T-helper 22 cell (primary cell): ENCODE results near the gene CAMK1G.

Experiments
- DNase-seq: peaks from one replicate; pipeline ENCODE4 v3.0.0-alpha.2; 2020; ENCODE audit warnings: low read depth

CAMK1G gene

DNA sequence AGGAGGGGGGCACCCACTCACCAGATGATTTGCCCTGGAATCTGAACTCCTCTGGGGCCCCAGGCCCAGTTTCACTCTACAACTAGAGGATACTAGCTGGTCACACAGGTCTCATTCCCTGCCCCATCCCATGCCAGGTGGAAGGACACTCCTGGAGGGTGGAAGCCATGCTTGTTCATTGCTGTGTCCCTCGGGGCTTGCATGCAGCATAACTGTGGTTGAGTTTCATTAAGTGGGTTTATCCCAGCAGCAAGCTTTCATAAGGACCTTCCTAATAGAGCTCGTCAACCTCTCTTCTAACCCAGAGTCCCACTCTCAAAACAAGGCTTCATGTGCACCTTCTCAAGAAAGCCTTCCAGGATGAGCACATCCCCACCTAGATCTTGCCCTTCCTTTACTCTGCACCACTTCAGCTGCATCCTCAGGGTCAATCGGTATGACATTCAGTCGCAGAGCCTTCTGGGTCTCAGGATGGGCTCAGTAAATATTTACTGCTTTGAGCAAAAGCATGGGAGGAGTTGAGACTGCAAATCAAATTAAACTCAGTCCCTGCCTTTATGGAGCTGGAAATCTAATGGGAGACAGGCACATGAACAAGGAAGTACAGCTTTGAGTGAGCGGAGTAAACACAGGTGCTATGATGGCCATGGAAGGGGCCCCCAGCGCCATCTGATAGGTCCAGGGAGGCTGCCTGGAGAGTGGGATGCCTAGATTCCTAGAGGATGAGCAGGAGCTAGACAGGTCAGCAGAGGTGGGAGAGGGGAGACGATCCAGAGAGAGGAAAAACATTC, 36.4 kb downstream of the CAMK1G start:
- no peak for DNase-seq

GRCh38 chr1:209620487-209620884, 37.0 kb downstream of the CAMK1G start:
- DNase-seq = no peak

- no peak for DNase-seq
These were observed 37.8 kb downstream of the CAMK1G start for GRCh38 chr1:209621286-209621685.

GRCh38 chr1:209621741-209622655, 38.5 kb downstream of the CAMK1G start:
- no peak for DNase-seq

- no peak for DNase-seq
These were observed 39.6 kb downstream of the CAMK1G start for GRCh38 chr1:209622841-209623829.

- DNase-seq = no peak
These were observed 41.3 kb downstream of the CAMK1G start for GRCh38 chr1:209624558-209625549.

GRCh38 chr1:209625791-209626285, 42.3 kb downstream of the CAMK1G start:
- DNase-seq = no peak

- no peak for DNase-seq
These were observed 43.0 kb downstream of the CAMK1G start for GRCh38 chr1:209626346-209627026.

- no peak for DNase-seq
These were observed 43.7 kb downstream of the CAMK1G start for GRCh38 chr1:209627027-209627731.

DNA sequence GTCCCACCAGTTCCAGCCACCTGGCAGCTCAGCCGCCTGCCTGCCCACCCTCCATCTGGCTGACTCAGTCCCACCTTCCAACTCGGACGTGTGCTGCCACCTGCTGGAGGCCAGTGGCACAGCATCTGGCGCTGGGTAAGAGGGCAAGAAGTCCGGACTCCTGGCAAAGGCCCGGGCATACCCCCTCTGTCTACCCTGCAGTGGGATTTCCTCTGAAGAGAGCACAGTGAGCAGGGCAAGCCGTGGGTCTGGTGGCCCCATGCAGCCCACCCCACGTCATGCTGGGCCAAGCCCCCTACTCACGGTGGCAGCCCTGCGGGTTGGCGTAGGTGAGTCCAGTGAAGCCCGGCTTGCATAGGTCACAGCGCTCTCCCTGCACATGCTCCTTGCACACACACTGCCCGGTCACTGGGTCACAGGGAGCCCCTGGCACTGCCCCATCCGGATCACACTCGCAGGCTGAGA, 44.2 kb downstream of the CAMK1G start:
- peak; percentile 29 for DNase-seq

DNA sequence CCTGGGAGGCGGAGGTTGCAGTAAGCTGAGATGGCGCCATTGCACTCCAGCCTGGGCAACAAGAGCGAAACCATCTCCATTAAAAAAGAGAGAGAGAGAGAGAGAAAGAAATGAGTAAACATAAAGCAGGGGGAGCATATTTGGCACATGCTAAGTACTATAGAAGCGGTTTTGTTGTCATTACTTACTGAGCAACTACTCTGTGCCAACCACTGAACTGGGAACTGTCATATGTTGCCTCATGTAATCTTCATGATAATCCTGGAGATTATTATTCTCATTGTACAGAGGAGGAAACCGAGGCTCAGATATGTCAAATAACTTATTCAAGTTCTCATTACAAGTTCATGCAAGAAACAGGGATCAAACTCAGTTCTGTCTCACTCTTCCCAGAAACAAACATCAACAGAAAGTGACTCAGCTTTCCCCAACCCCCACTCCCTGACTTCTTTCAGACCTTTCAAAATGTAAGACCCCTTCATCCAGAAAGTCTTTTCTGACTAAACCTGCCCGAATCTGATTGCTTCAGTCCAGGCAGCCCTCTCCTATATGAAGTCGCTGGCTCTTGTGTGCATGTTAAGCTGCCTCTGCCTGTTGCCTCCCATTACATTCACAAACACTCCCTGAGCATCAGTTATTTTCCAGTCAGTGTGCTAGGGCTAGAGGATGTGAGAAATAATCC, 45.2 kb downstream of the CAMK1G start:
- DNase-seq = no peak

DNA sequence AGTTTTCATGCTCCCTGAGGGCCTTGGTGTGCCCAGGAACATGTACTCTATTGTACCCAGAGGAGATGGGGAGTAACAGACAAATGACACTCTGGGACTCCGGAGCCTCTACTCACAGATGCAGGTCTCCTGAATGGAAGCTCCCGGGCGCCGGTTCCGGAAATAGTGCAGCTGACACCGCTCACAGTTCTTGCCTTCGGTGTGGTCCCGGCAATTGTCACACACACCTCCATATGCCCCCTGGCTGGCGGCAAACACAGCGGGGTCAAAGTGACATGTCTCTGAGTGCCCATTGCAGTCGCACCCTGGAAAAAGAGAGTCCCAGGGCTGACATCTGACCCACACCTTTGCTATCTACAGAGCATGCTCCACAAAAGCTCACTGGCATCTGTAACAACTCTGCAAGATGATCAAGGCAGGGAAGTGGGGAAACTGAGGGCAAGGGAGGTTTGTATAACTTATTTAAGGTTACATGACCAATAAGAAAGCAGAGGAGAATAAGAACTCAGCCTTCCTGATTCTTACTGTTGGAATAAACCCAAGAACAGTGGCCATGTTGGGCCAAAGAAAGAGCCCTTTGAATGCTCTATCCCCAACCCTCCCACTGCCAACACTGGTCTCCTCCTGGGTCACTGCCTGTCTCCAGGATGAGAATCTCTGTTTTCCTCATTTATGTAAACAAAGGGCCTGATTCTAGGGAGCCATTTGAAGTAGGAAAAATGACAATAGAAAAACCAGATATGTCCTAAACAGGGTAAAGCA, 46.3 kb downstream of the CAMK1G start:
- no peak for DNase-seq

- DNase-seq = no peak
These were observed 47.1 kb downstream of the CAMK1G start for GRCh38 chr1:209630383-209631225.

- DNase-seq = no peak
These were observed 50.0 kb downstream of the CAMK1G start for GRCh38 chr1:209633335-209633997.

DNA sequence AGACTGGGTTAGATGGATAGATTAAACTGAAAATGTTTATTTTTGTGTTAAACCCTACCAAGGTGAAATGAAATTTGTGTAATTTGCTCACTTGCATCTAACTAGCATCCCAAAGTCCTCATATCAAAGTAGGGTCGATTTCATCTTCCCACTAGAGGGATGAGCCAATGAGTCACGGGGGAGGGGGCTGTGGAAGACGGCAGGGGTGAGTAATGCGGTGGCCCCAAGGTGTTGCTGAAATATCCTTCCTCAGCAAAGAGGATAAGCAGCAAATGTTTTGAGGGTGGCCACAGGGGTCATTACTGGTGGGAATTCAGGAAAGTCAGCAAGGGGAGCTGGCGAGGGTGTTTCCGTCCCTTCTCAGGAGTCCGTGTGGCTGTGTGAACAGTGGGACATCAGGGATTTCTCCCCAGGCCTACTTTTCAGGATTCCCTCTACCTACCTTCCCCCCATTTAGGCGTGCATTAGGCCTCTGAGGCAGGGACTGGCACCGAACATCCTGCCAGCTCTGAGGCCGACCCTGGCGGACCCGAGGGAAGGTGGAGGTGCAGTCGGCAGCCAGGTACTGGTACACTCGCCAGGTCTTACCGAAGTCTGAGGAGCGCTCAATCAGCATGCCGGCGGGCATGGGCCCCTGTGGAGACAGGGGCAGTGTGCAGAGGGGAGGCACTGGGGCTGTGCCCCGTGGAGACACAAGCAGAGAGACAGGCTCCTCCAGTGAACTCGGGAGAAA, 50.7 kb downstream of the CAMK1G start:
- DNase-seq = no peak

GRCh38 chr1:209635850-209636249, 52.3 kb downstream of the CAMK1G start:
- DNase-seq = no peak
